SH-SY5Y (cell line): ENCODE measurements around the gene ANKRD22.

Source experiments
- GATA2 ChIP-seq: IDR thresholded peaks from 2 replicates; pipeline ENCODE4 v1.6.1; 2011; ENCODE audit warnings: mild to moderate bottlenecking, low read depth, low read length
- GATA3 ChIP-seq: IDR thresholded peaks from 2 replicates; pipeline ENCODE4 v1.6.1; 2011; ENCODE audit warnings: low read depth, mild to moderate bottlenecking, low read length, moderate library complexity

DNA sequence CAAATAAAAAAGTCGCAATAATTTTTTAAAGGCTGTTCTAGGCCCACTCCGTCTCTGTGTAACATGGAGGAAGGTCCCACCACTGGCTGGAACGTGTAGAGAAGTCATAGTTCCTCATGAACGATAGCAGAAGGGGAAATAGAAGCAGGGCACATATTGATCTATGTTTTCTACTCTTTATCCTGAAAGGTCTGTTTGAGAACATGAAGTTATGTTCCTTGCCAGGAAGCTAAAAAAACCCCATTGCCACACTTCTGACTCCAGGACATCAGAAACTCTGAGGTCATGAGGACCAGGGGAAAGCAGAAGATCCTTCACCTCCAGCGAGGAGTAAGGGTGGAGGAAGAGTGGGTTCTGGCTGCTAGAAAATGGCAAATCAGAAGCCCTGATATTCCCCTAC is 10.8 kb downstream of the ANKRD22 start:
- TF ChIP-seq GATA3 (no peak), GATA2 (no peak)
